HL-60 (cell line): ENCODE data around the gene MPPED1.
A peak's percentile ranks its signal among the peaks of the same experiment; 100 is the strongest.

Experiments used
- DNase-seq, 2 experiments: peaks; one replicate each; pipeline ENCODE4 v3.0.0-alpha.2; 2010 to 2020; ENCODE audit warnings: low read depth in 1 of 2, low spot score in 1 of 2
- H3K27ac ChIP-seq: fragments of 250-450 bp; sonication (Bioruptor Pico); replicated peaks from 2 replicates; pipeline ENCODE4 v1.5.1; 2020; ENCODE audit warnings: mild to moderate bottlenecking, moderate library complexity
- H3K27me3 ChIP-seq: fragments of 250-450 bp; sonication (Bioruptor Pico); 2 replicates; pipeline ENCODE4 v1.5.1; 2021; ENCODE audit warnings: mild to moderate bottlenecking, moderate library complexity; ENCODE audit not compliant: insufficient read depth, poor library complexity, severe bottlenecking
- H3K4me3 ChIP-seq: replicated peaks from 2 replicates; pipeline ENCODE4 v1.5.1; 2011; ENCODE audit warnings: mild to moderate bottlenecking, control low read depth, low read length; ENCODE audit not compliant: insufficient read depth
- GABPA ChIP-seq: IDR thresholded peaks from 2 replicates; pipeline ENCODE4 v1.6.1; 2012; ENCODE audit warnings: low read depth
- POLR2AphosphoS5 ChIP-seq: IDR thresholded peaks from 2 replicates; pipeline ENCODE4 v1.6.1; 2012; ENCODE audit warnings: low read depth
- SPI1 ChIP-seq: IDR thresholded peaks from 2 replicates; pipeline ENCODE4 v1.6.1; 2012; ENCODE audit warnings: low read depth, mild to moderate bottlenecking, borderline replicate concordance
- TF ChIP-seq, protein P1 (sequence below): IDR thresholded peaks from 2 replicates; pipeline ENCODE4 v1.6.1; 2012; ENCODE audit warnings: low read depth; ENCODE audit not compliant: insufficient replicate concordance
- TF ChIP-seq, protein P2 (sequence below): IDR thresholded peaks from one replicate; pipeline ENCODE4 v1.5.1; 2011; ENCODE audit warnings: low read length, control low read depth, inconsistent platforms; ENCODE audit not compliant: insufficient read depth

The MPPED1 gene

GRCh38 chr22:43377548-43377895 is 34.3 kb upstream of the MPPED1 start:
- no peak for DNase-seq
- Histone ChIP-seq H3K27ac (no peak overlapping the region), H3K4me3 (no peak overlapping the region), H3K27me3 (no peaks in the 10 kb centered on the region)
- no peak for TF ChIP-seq POLR2AphosphoS5
- TF ChIP-seq, protein P1, sequence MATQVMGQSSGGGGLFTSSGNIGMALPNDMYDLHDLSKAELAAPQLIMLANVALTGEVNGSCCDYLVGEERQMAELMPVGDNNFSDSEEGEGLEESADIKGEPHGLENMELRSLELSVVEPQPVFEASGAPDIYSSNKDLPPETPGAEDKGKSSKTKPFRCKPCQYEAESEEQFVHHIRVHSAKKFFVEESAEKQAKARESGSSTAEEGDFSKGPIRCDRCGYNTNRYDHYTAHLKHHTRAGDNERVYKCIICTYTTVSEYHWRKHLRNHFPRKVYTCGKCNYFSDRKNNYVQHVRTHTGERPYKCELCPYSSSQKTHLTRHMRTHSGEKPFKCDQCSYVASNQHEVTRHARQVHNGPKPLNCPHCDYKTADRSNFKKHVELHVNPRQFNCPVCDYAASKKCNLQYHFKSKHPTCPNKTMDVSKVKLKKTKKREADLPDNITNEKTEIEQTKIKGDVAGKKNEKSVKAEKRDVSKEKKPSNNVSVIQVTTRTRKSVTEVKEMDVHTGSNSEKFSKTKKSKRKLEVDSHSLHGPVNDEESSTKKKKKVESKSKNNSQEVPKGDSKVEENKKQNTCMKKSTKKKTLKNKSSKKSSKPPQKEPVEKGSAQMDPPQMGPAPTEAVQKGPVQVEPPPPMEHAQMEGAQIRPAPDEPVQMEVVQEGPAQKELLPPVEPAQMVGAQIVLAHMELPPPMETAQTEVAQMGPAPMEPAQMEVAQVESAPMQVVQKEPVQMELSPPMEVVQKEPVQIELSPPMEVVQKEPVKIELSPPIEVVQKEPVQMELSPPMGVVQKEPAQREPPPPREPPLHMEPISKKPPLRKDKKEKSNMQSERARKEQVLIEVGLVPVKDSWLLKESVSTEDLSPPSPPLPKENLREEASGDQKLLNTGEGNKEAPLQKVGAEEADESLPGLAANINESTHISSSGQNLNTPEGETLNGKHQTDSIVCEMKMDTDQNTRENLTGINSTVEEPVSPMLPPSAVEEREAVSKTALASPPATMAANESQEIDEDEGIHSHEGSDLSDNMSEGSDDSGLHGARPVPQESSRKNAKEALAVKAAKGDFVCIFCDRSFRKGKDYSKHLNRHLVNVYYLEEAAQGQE, result no peak
- no peak for TF ChIP-seq GABPA
- no peak for TF ChIP-seq SPI1
- TF ChIP-seq, protein P2, sequence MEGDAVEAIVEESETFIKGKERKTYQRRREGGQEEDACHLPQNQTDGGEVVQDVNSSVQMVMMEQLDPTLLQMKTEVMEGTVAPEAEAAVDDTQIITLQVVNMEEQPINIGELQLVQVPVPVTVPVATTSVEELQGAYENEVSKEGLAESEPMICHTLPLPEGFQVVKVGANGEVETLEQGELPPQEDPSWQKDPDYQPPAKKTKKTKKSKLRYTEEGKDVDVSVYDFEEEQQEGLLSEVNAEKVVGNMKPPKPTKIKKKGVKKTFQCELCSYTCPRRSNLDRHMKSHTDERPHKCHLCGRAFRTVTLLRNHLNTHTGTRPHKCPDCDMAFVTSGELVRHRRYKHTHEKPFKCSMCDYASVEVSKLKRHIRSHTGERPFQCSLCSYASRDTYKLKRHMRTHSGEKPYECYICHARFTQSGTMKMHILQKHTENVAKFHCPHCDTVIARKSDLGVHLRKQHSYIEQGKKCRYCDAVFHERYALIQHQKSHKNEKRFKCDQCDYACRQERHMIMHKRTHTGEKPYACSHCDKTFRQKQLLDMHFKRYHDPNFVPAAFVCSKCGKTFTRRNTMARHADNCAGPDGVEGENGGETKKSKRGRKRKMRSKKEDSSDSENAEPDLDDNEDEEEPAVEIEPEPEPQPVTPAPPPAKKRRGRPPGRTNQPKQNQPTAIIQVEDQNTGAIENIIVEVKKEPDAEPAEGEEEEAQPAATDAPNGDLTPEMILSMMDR, result no peak

DNA sequence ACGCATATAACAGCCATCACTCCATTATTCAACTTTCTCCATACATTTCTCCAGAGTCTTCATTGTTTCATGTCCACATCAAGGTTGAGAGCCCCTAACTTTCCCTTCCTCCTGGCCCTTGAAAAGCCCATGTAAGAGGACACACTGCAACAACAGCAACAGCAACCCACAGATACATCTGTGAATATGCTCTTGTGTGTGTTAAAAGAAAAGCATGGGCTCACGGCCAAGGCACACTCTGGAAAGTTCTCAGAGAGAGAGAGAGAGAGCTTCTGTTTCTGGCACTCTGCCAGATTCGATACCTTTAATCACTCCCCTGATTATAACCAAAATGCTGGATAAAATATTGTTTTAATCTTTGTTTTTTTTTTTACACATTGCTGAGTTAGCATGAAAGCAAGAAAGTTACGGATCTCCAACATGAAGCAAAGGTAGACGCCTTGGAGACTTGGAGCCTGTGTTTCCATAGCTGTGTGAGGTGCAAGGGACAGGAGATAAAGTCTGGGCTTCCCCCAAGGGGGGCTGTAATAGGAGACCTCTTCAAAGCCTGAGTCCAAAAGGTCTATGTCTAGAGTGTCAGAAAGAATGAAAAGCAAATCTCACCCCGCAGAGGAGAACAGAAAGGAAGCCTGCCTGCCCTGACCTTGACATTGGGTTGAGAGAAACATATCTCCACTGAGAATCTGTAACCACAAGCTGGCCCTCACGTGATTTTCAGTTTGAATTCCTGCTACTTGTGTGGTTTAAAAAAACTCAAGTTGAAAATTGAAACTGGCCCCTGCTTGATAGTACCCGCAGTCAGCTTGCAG is 33.7 kb upstream of the MPPED1 start:
- no peak overlapping the region for H3K27ac ChIP-seq
- H3K27me3 ChIP-seq, result no peaks in the 10 kb centered on the region
- peak; percentile 17 to 30 for DNase-seq
- no peak for TF ChIP-seq GABPA
- TF ChIP-seq, protein P1, result no peak
- no peak for TF ChIP-seq POLR2AphosphoS5
- TF ChIP-seq, protein P2, result no peak
- TF ChIP-seq SPI1, result no peak
- no peak overlapping the region for H3K4me3 ChIP-seq

DNA sequence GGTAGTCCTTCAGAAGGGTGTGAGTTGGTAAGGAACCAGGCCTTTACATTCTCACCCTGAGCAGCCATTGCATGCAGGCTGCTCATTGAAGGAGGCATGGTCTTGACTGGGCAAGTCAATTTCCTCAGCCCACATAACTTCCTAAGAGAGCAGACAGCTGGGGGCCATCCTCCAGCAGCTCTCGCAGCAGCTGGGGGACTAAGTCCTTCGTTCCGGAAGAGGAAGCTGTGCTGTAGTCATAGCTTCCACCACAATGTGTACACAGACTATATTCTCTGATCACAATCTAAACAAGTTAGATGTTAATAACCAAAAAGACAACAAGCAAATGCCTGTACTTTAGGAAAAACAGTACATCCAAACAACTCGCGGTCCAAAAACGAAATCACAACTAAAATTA is 30.1 kb upstream of the MPPED1 start:
- peak overlapping the region; percentile 42 for H3K27ac ChIP-seq
- no peaks in the 10 kb centered on the region for H3K27me3 ChIP-seq
- peak; percentile 47 to 72 for DNase-seq
- TF ChIP-seq, protein P1, result no peak
- TF ChIP-seq, protein P2, result no peak
- peak; percentile 54 for TF ChIP-seq GABPA
- no peak; the same call in 1 of the 2 replicates for TF ChIP-seq SPI1
- no peak overlapping the region for H3K4me3 ChIP-seq
